ENCODE results near the gene TMEM158.

DNA sequence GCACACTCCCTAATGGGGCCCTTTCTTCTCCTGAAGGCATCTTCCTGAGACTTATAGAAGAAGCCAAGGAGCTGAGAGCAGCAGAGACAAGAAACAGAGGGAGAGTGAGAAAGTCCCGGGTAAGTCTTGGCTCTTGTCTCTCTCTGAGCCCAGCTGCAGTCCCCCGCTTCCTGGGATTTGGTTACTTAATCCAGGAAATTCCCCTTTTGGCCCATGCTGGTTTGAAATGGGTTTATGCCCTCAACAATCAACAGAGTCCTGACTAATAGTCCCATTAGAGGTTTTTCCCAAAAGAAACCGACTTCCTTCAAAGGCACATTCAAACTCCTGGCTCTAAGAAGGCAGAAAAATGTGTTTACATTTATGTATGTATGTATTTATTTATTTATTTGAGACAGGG is 22.0 kb downstream of the TMEM158 start:
- TF ChIP-seq, protein P1, sequence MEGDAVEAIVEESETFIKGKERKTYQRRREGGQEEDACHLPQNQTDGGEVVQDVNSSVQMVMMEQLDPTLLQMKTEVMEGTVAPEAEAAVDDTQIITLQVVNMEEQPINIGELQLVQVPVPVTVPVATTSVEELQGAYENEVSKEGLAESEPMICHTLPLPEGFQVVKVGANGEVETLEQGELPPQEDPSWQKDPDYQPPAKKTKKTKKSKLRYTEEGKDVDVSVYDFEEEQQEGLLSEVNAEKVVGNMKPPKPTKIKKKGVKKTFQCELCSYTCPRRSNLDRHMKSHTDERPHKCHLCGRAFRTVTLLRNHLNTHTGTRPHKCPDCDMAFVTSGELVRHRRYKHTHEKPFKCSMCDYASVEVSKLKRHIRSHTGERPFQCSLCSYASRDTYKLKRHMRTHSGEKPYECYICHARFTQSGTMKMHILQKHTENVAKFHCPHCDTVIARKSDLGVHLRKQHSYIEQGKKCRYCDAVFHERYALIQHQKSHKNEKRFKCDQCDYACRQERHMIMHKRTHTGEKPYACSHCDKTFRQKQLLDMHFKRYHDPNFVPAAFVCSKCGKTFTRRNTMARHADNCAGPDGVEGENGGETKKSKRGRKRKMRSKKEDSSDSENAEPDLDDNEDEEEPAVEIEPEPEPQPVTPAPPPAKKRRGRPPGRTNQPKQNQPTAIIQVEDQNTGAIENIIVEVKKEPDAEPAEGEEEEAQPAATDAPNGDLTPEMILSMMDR (IDR thresholded peaks at IDR 0.05): no peak
- TF ChIP-seq POLR2A (IDR thresholded peaks at IDR 0.05): no peak
- no peak for TF ChIP-seq POLR2AphosphoS5 (IDR thresholded peaks at IDR 0.05)
- TF ChIP-seq EP300 (IDR thresholded peaks at IDR 0.05): no peak
